Activated T-cell treated with anti-CD3 and anti-CD28 coated beads, Interleukin-2, amount 50 U/mL, for 1 hour (primary cell): ENCODE data around the gene DPP10.
"Not testable (repeated sequence)": the region's sequence is repeated elsewhere in the genome, so short reads cannot be mapped to it uniquely, and the experiment has no call there.

ENCODE experiments used
- DNase-seq: peaks from one replicate; pipeline ENCODE4 v3.0.0-alpha.2; 2020

Gene DPP10

DNA sequence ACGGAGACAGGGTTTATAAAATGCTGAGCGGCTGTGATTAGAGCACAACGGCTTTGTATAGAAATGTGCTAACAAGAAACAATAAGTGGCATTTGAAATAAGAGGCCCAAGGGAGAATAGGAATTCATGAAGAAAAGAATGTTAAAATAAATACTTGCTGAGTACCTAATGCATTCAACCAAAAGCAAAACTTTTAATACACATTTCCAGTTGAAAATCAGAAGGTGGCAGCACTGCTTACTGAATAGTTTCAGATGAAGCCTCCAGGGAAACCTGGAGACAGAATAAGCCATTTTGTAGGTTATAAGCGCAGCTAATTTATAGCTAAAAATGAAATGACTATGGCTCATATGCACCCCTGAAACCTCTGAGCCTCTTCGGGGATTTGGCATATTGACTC lies 286.6 kb downstream of the DPP10 start:
- DNase-seq = no peak

DNA sequence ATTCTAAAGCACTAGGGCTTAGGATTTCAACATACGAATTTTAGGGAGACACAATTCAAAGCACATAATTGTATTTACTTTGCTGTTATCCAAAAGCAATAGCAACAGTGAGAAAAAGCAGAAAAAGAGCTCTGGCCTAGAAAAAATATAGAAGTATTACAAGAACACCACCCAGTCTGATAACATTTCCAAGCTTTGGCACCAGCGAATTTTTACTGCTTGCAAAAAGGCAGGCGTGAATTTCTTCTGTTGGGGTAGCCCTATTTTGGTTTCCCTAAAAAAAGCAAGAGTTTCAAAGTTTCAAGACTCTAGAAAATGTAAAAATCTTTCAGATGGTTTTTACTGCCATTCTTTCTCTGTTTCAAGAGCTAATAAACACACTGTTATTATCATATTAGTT lies 292.7 kb downstream of the DPP10 start:
- DNase-seq = no peak

DNA sequence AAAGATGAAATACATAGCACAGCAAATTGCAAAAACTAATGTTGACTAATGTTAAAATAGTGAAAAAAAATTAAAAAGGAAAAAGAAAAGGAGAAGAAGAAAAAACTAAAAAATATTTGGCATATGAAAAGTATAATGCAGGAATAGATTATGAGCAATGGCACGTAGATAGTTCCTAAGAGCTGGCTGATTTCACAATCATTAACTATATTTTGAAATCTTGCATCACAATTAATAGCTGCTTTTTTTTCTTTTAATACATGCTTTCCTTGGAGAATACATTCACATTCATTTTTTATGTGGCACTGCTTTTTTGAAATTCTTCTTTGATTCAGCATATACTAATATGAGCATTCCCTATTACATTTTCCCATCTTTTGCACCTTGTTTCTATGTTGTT lies 299.8 kb downstream of the DPP10 start:
- no peak for DNase-seq

DNA sequence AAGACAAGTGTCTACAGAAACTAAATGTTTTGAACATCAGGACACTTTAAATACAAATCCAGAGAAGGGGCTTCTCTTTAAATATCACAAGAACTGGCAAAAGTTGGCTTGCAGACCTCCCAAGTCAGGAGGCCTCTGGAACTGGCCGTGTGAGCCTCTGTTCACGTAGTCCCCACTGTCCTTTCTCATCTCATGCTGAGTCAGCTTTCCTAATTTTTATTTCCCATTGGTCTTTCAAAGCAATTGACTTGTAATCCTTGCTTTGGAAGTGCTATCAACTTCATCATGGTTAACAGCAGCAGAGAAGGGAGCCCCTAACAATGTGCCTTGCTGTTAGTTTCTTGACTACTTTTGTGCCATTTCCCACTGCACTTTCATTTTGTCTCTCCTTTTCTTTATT lies 303.3 kb downstream of the DPP10 start:
- DNase-seq = no peak

DNA sequence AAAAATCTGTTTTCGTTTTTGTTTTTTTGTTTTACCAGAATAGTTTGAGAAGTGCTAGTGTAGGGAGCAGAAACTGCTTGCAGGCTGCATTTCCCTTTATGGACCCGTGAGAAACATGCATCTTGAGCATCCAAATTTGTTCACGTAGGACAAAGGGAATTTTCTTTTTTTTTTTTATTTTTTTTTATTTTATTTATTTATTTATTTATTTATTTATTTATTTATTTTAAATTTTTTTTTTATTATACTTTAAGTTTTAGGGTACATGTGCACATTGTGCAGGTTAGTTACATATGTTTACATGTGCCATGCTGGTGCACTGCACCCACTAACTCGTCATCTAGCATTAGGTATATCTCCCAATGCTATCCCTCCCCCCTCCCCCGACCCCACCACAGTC lies 305.7 kb downstream of the DPP10 start:
- DNase-seq = not testable (repeated sequence)

DNA sequence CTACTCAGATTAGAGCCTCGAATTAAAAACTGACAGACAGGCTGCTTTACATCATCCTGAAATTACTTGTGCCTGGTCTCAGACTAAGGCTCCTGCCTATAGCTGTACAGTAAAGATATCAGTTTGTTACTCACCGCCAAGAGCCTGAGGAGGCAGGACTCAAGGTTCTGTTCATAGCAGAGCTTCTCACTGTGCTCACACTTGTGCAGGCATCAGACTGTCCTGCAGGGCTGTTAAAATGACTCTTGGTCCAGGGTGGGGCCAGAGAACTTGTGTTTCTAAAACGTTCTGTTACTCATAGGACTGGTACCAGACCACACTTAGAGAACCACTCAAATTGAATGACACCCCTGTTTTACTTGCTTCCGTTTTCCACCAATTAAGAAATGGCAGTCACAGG lies 310.0 kb downstream of the DPP10 start:
- DNase-seq = no peak

DNA sequence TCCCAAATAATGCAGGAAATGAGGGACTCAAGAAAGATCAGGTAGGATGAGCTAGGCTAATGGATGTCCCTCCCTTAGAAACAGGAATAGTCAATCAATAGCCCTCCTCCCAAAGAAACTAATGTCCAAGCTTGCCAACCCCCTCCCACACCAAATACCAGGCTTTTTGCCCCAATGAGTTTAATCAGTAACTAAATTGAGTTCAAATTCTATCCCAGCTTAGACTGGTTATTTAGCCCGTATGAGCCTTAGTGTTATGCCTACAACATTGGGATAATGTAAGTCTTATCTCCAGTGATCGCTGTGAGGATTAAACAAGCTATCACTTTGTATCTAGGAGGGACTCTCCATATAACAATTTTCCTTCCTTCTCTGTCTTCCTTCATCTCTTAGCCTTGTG lies 310.7 kb downstream of the DPP10 start:
- no peak for DNase-seq

DNA sequence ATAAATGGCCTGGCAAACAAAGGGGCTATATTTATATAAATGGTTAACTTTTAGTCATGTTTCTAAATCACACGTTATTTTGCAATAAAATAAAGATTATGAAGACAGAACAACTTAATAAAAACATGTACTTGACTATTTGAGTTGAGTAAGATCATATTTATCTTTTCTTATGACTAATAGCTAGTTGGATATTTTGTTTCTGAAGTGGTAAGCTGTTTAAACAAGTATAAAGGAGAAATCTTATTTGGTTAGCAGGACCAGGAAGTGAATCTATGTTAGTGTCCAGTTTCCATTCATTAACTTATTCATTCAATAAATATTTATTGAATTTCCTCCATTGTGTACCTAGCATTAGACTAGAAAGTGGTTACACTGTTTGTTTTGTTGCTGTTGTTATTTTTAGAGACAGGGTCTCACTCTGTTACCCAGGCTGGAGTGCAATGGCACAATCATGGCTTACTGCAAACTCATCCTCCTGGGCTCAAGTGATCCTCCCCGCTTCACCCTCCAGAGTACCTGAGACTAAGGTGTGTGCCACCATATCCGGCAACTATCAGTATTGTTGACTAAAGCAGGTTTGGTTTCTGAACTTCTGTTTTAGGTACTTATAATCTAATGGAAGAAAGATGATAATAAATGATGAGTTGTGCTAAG lies 312.6 kb downstream of the DPP10 start:
- no peak for DNase-seq

DNA sequence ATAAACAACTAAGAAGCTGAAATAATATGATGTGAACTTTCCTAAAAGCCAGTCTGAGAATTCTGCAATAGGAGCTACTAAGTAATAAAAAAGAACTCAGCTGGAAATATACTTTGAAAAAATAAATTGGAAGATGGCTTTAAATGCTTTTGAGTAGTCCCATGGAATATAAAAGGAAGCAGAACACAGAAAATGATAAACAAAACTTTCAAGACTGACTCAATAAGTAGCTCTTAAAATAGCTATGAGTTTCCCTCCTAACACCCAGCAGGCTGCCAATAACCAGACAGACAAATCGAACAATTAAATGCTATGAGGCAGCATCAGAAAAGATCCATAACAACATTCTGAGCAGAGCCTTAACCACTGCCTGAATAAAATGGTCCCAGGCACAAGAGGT lies 319.9 kb downstream of the DPP10 start:
- no peak for DNase-seq

DNA sequence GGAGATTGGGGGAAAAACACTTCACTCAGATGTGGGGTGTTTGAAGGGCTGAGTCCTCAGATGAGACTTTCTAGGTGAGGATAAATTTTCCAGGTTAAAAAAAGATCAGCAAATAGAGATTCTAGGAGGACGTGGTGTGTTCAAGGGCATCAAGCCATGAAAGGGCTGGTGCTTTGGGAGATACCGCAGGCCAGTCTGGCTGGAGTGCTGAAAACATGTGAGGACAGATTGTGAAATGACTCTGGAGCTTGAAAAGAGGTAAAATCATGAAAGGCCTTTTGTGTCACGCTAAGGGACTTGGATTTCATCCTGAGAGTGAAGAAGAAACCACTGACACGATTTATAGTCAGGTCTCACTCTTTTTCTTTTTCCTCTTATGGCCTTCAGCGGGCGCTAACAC lies 320.5 kb downstream of the DPP10 start:
- DNase-seq = no peak

DNA sequence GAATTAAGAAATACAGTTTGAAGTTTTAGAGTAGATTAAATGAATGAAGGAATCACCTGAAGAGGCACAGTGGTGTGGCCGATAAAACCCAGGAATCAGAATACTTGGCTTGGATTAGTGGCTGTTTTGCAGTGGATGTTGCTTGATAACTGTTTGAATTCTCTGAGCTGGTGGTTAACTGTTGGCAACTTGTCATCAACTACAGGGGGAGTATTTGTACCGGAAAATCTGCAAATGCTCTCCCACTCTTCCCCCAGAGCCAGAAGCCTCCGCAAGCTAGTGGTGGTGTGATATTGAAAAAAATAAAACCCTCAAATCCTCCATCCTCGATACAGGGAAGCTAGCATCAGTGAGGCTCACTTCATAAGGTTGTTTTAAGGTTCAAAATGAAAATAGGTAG lies 326.7 kb downstream of the DPP10 start:
- no peak for DNase-seq

DNA sequence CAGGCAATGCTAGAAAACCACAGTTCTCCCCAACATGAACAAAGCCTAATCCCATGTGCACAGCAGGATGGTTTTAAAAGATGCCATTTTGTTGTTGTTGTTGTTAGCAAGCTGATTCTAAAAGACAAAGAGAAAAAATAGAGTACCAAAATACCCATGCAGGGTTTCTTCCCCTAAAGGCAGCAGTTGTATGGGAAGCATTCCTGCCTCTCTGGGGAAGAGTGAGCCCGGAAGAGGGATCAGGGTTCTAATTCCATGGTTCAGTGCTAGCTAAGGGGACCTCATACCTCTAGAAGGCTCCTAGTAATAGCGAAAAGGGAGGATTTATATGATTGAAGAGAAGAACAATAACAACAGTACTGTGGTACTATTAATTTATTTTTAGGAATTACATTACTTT lies 327.6 kb downstream of the DPP10 start:
- DNase-seq = no peak

DNA sequence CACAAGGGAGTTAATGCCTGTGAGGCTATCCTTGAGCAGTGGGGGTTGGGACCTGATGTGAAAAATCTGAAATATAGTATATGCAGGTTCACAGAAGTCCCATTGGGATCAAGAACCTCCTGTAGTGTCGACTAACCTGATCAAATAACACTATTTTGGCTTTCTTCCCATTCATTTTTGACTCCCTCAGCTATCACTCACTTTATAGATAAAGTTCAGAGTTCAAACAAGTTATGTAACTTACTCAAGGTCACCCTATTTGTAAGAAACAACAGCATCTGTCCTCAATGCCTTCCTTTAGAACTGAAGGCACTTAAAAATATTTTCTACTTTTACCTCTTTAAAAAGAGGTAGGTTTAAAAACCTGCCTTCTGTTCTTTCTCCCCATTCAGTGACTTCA lies 341.6 kb downstream of the DPP10 start:
- DNase-seq = no peak

DNA sequence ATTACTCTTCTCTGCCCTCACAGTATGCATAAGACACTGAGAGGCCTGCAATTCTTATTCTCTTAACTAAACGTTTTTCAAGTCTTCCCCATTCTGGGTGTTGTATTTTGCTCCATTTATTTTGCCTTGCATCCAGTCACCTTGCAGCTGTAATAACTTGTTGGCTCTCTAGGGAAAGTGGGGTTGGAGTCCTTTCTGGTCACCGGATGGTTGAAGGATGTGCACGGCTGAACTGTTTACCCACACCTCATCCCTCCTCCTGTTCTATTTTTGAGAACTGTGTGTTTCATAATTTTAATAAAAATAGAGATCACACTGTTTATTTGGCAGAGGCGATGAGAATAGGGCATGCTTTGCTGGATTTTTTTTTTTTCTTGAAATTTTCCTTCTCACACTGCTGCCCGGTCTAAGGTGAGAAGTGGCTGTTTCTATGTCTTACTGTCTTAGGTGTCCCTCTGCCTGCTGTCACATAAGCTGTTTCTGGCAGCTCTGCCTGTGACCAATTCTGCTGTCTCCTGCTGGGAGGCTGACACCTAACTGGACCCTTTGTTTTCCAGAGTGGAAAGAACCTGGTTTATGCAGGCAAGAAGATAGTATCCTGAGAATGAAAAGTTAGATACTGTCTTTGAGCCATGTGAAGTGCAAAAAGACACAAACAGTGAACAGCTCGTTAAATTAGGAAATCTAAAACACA lies 342.6 kb downstream of the DPP10 start:
- no peak for DNase-seq

DNA sequence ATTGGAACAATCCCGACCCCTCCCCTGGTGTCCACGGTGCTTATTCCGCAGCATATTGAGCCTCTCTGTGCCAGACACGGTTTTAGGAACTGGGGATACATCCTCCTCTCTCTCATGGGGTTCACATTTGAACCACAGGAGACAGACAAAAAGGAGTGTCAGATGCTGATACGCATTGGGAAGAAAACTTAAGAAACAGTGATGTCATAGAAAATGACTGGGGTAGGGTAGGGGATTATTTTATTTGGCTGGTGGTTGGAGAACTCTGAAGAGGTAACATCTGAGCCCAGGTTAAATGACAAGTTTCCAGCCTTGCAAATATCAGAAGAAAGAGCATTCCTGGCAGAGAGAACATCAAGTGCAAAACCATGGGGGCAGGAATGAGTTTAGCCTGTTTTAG lies 344.5 kb downstream of the DPP10 start:
- no peak for DNase-seq

DNA sequence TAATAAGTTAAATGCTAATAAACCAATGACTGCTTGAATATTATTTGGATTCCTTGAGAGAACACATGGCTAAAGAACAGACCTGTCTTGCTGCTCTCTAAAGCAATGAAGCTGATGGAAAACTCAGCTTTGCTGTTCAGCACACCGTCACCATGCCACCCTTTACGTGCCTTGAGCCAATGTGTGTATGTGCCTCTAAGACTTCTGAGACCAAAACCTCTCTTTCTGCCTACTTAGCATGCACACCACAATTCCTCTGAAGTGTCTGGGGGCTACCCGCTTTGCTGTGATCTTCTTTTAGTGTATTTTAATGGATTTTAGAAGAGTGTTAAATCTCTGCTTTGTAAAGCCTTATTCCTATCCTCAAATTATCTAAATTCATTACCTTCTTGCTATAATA lies 345.0 kb downstream of the DPP10 start:
- no peak for DNase-seq

DNA sequence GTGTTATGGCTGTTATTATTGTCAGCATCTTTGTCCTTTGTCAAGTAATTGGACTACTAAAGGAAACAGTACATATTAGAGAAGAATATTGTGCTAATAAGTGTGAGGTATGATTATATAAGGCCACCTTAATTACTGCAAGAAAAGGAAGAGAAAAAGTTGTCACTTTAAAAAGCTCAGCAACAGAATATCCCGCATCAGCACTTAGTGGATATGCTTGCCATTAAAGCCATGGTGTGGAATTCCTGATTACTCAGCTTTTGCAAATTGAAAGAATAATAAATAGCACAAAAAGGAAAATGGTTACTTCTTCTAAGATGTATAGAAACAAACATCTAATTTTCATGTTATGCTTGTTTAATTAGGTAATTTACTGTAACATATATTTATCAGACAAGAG lies 347.5 kb downstream of the DPP10 start:
- no peak for DNase-seq

DNA sequence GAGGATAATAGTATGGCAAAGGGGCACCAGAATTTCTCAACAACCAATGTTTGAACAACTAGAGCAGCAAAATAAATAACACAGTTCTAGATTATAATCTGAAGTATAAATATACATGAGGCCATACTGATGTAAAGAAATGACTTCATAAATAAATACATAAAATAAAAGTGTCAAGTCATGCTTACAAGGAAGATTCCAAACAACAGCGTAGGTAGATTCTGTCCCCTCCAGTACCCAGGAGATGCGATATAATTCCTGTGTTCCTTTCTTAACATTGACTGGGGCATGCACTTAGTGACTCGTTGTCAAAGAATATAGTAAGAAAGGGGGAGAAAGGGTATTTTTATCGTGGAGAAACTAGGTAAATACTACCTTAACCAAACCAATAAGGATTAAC lies 355.1 kb downstream of the DPP10 start:
- DNase-seq = no peak

DNA sequence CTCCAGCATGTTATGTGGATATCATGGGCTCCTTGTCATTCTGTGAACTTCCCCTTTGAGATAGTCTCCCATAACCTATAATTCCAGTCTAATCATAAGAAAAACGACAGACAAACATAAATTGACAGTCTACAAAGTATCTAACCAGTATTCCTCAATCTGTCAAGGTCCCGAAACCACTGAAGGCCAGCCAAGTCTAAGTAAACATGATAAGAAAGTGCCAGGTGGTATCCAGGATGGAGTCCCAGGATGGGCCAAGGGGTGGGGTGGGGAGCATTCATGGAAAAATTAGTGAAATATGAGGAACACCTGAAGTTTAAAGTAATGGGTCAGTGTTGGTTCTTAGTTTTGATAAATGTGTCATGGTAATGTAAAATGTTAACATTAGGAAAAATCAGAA lies 355.5 kb downstream of the DPP10 start:
- no peak for DNase-seq

DNA sequence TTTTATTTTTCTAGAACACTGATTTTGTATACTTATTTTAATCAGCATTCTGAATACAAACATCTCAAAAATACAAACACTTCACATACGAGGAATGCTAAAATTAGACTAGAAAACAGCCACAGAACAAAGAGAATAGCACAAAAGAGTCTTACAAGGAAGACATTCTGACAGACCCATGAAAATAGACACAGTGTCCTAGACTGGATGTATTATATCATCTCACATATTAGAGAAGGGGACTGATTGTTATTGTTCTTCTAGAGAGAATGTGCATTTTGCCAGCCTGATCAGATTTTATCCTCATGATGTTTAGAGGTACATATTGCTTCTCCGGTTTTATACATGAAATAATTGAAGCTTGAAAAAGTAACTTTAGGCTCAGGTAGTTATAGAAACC lies 357.9 kb downstream of the DPP10 start:
- no peak for DNase-seq

DNA sequence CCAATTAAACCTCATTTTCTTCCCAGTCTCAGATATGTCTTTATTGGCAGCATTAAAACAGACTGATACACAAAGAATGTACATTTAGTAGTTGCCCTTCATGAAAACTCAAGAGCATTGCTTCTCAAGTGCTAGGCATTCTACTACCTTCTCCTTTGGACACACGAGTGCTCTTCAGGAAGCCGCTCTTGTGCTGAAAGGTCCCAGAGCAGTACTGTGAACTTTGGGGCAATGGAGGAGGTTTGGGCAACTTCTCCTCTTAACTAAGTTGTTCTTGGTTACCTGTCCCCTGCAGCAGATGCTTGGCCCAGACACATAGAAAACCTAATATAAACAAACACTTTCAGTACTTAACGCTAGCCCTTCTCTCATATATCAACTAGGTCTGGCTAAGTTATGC lies 362.8 kb downstream of the DPP10 start:
- DNase-seq = no peak

DNA sequence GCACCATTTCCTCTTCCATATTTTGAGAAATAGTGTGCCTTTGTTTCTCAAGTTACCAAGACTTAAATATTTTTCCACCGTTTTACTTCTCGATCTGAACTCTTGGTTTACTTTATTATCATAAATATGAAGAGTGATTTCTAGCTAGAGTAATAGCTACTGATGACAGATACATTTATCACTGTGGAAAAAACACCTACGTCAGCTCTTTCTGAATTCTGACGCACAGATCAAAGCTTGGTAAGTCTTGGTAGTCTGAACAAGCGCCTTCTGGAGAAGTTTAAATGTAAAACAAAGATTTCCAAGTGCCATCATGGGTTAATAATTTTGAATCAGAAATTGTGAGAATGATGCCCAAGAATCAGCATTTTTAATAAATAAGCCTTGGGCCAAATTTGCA lies 367.7 kb downstream of the DPP10 start:
- DNase-seq = no peak

DNA sequence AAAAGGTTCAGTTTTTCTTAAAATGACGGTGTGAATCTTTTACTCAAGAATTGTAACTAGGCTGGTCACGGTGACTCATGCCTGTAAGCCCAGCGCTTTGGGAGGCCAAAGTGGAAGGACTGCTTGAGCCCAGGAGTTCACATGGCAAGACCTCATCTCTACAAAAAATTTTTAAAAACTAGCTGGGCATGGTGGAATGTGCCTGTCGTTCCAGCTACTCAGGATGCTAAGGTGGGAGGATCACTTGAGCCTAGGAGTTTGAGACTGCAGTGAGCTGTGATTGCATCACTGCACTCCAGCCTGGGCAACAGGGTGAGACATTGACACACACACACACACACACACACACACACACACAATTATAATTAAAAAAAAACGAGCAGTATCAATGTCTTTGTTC lies 369.8 kb downstream of the DPP10 start:
- DNase-seq = no peak

DNA sequence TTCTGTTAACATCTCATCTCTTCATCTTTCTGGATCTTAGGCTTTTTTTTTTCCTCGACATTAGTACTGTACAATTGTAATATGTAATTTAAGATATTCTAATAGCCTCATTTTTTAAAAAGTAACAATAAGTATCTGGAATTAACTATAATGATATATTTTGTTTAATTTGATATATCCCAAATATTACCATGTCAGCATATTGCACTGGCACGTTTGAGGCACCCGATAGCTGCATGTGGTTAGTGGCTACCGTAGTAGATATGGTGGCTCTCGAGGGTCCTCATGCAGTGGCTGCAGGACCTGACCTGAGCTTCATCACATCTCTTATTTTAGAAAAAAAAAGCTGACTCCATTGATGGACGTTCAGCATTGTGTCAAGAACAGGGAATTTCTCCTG lies 371.9 kb downstream of the DPP10 start:
- DNase-seq = no peak

DNA sequence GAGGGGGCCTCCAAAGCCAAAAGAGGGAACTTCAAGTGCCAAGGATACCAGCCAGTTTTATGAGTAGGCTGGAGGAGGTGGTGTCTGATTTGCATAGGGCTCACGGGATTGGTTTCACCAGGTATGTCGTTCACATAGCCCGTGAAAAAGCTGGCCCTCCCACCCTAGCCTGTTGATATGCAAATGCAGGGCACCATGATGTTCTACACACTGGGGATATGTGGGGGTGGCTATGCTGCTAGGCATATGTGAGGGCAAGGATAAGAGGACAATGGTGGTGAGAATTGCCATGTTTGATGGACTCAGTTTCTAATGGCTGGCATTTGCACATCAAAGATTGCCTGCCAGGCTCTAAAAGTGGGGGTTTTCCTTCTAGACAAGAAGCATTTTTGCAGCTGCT lies 378.6 kb downstream of the DPP10 start:
- DNase-seq = no peak
